Stomach (tissue), 4 donors: ENCODE measurements around the gene GPR176.

Experiments
- EP300 ChIP-seq: sonication (generic); formaldehyde crosslinking; IDR thresholded peaks from one replicate; pipeline ENCODE4 v1.6.1; 2017; ENCODE audit warnings: antibody characterized with exemption
- TF ChIP-seq, protein P1 (sequence below), 7 experiments: fragments of 450-650 bp in 4 of 7; fragments of 200-600 bp in 3 of 7; sonication (generic) in 3 of 7; IDR thresholded peaks; one replicate each; pipeline ENCODE4 v1.5.1; 2016 to 2019; ENCODE audit warnings: antibody characterized with exemption in 7 of 7, control low read depth in 2 of 7, mild to moderate bottlenecking in 1 of 7

GRCh38 chr15:39968273-39969001 is 48.4 kb upstream of the GPR176 start:
- TF ChIP-seq EP300, result no peak
- TF ChIP-seq, protein P1, sequence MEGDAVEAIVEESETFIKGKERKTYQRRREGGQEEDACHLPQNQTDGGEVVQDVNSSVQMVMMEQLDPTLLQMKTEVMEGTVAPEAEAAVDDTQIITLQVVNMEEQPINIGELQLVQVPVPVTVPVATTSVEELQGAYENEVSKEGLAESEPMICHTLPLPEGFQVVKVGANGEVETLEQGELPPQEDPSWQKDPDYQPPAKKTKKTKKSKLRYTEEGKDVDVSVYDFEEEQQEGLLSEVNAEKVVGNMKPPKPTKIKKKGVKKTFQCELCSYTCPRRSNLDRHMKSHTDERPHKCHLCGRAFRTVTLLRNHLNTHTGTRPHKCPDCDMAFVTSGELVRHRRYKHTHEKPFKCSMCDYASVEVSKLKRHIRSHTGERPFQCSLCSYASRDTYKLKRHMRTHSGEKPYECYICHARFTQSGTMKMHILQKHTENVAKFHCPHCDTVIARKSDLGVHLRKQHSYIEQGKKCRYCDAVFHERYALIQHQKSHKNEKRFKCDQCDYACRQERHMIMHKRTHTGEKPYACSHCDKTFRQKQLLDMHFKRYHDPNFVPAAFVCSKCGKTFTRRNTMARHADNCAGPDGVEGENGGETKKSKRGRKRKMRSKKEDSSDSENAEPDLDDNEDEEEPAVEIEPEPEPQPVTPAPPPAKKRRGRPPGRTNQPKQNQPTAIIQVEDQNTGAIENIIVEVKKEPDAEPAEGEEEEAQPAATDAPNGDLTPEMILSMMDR (IDR thresholded peaks at IDR 0.05), result no peak
